ENCODE data around the gene KCNQ1.

KCNQ1 gene

GRCh38 chr11:2837096-2837601, 392.3 kb downstream of the KCNQ1 start:
- no peak overlapping the region for H3K4me3 ChIP-seq (ENCODE audit: low read depth, low read length)
- TF ChIP-seq, protein P1, sequence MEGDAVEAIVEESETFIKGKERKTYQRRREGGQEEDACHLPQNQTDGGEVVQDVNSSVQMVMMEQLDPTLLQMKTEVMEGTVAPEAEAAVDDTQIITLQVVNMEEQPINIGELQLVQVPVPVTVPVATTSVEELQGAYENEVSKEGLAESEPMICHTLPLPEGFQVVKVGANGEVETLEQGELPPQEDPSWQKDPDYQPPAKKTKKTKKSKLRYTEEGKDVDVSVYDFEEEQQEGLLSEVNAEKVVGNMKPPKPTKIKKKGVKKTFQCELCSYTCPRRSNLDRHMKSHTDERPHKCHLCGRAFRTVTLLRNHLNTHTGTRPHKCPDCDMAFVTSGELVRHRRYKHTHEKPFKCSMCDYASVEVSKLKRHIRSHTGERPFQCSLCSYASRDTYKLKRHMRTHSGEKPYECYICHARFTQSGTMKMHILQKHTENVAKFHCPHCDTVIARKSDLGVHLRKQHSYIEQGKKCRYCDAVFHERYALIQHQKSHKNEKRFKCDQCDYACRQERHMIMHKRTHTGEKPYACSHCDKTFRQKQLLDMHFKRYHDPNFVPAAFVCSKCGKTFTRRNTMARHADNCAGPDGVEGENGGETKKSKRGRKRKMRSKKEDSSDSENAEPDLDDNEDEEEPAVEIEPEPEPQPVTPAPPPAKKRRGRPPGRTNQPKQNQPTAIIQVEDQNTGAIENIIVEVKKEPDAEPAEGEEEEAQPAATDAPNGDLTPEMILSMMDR (IDR thresholded peaks at IDR 0.05; ENCODE audit: low read depth, low read length) = no peak

GRCh38 chr11:2837651-2838050, 392.8 kb downstream of the KCNQ1 start:
- no peak overlapping the region for H3K4me3 ChIP-seq (ENCODE audit: low read depth, low read length)
- TF ChIP-seq, protein P1 (IDR thresholded peaks at IDR 0.05; ENCODE audit: low read depth, low read length) = no peak

GRCh38 chr11:2838091-2838490, 393.3 kb downstream of the KCNQ1 start:
- no peak overlapping the region for H3K4me3 ChIP-seq (ENCODE audit: low read depth, low read length)
- TF ChIP-seq, protein P1 (IDR thresholded peaks at IDR 0.05; ENCODE audit: low read depth, low read length) = no peak

DNA sequence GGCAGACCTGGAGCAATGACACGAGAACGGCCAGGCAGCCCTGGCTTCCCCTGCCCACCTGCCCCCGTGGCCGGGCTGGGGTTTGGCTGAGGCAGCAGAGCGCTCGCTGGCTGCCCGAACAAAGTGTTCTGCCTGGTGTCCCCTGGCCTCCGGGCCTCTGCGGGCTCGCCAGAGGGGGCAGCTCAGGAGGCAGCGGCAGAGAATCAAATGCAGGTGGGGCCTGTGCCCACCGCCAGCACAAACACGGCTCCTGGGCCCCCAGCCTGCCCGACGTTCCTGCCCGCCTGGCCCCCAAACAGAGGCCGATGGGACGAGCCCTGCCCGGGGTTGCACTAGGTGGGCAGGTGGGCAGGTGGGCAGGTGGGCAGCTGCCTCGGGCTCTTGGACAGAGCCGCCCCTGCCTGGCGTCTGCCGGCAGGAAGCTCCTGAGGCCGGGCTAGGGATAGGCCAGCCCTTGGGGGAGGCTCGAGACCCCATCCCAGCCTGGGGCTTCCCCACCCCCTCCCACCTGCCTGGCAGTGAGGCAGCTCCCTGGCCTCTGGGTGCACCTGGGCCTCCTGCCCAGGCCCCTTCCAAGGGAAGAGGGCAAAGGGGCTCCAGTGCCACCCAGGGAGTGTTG, 394.0 kb downstream of the KCNQ1 start:
- TF ChIP-seq, protein P1 (IDR thresholded peaks at IDR 0.05; ENCODE audit: low read depth, low read length) = no peak
- H3K4me3 ChIP-seq (ENCODE audit: low read depth, low read length) = no peak overlapping the region

DNA sequence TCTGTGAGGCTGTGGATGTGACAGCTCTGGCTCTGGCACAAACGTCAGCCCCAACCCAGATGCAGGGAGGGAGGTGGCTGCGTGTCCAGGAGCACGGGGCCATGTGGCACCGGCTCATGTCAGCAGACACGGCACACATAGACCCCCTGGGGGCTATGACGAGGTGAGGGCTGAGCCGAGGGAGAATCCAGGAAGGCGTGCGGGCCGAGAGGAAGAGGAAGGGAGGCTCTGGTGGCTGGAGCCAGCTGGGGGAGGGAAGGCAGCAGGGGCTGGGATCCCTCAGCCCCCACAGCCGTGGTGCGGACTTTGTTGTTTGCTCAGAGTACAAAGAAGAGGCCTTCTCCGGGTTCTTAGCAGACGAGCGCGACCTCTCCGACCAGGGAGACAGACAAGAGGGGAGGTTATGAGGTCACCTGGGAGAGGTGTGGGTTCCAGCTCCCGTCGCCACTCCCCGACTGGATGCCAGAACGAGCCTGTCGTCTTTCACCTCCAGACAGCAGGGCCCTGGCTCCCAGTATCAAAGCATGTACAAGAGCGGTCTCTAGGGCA, 394.7 kb downstream of the KCNQ1 start:
- H3K4me3 ChIP-seq (ENCODE audit: low read depth, low read length) = no peak overlapping the region
- TF ChIP-seq, protein P1 (IDR thresholded peaks at IDR 0.05; ENCODE audit: low read depth, low read length) = no peak

DNA sequence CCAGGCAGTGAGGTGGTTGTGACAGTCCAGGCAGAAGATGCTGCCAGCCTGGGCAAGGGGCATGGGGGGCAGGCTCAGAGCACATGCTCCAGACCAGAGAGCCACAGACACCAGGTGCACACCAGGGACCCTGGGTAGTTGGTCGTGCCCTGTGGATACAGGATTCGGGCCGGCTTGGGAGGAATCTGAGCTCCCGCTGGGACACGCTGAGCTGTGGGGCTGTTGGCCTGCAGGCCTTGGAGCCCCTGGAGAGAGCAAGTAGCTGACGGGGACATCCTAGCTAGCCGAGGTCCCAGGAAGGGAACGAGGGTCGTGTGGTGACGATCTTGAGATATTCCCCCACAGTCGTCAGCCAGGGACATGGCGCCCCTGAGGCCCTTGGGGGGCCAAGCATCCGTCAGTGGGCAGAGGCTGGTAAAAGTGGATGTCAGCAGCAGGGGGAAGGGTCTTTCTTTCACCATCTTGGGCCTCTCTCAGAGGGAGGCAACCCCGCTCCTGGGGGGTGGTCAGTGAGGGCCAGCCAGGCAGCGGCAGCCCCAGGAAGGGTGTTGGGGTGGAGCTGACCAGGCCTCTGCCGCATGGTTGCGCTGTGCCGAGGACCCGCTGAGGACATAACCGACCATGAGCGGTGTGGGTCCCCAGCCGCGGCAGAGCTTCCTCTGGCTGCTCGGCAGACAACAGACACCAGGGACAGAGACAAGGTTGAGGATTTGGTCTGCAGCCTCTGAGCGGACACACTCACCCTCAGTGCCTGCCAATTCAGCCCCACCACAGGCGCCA, 396.8 kb downstream of the KCNQ1 start:
- no peak overlapping the region for H3K4me3 ChIP-seq (ENCODE audit: low read depth, low read length)
- TF ChIP-seq, protein P1 (IDR thresholded peaks at IDR 0.05; ENCODE audit: low read depth, low read length) = no peak

GRCh38 chr11:2842876-2843275, 398.1 kb downstream of the KCNQ1 start:
- TF ChIP-seq, protein P1 (IDR thresholded peaks at IDR 0.05; ENCODE audit: low read depth, low read length) = no peak
- H3K4me3 ChIP-seq (ENCODE audit: low read depth, low read length) = no peak overlapping the region
